Urothelium cell line (cell line): ENCODE results near the gene ARHGAP36.

Experiments
- DNase-seq: peaks from one replicate; pipeline ENCODE4 v3.0.0; 2011; ENCODE audit warnings: low spot score, mixed read lengths
- FAIRE-seq: peaks from 2 replicates; lab custom pipeline; 2011; peaks lifted over from hg19 to GRCh38; lab: Jason Lieb, UNC

Gene ARHGAP36

GRCh38 chrX:131058136-131058868, at the start of gene ARHGAP36:
ARHGAP36 (plus strand) TSS chrX:131058346; CDS start chrX:131081666, 23,320 bp downstream.
- DNase-seq: no peak
- FAIRE-seq: no peak

GRCh38 chrX:131010186-131010585, 48.0 kb upstream of the ARHGAP36 start:
- no peak for DNase-seq
- no peak for FAIRE-seq

- DNase-seq: no peak
- FAIRE-seq: no peak
Observed at GRCh38 chrX:131025336-131025735, 32.8 kb upstream of the ARHGAP36 start.

- DNase-seq (no peak), FAIRE-seq (no peak)
Observed at GRCh38 chrX:131032354-131033230, 25.6 kb upstream of the ARHGAP36 start.

GRCh38 chrX:131034063-131034462, 24.1 kb upstream of the ARHGAP36 start:
- DNase-seq (no peak), FAIRE-seq (no peak)

GRCh38 chrX:131040781-131041180, 17.4 kb upstream of the ARHGAP36 start:
- no peak for FAIRE-seq

GRCh38 chrX:131041667-131042066, 16.5 kb upstream of the ARHGAP36 start:
- no peak for FAIRE-seq
- DNase-seq: no peak

More at GRCh38 chrX:131040781-131041180, 17.4 kb upstream of the ARHGAP36 start:
- no peak for DNase-seq

GRCh38 chrX:131045726-131046125, 12.4 kb upstream of the ARHGAP36 start:
- FAIRE-seq (no peak), DNase-seq (no peak)

- FAIRE-seq: no peak
Observed at GRCh38 chrX:131046596-131046995, 11.6 kb upstream of the ARHGAP36 start.

GRCh38 chrX:131047180-131047579, 11.0 kb upstream of the ARHGAP36 start:
- no peak for FAIRE-seq
- DNase-seq: no peak

More at GRCh38 chrX:131046596-131046995, 11.6 kb upstream of the ARHGAP36 start:
- DNase-seq: no peak

- DNase-seq (no peak), FAIRE-seq (no peak)
Observed at GRCh38 chrX:131053076-131053475, 5.1 kb upstream of the ARHGAP36 start.

- FAIRE-seq: no peak
- DNase-seq: no peak
Observed at GRCh38 chrX:131054906-131055305, 3.2 kb upstream of the ARHGAP36 start.

GRCh38 chrX:131057706-131058105, 440 bp upstream of the ARHGAP36 start:
- FAIRE-seq (no peak), DNase-seq (no peak)

GRCh38 chrX:131059246-131059645, 1.1 kb downstream of the ARHGAP36 start:
- no peak for DNase-seq
- FAIRE-seq: no peak

- DNase-seq: no peak
- no peak for FAIRE-seq
Observed at GRCh38 chrX:131060147-131060546, 2.0 kb downstream of the ARHGAP36 start.

GRCh38 chrX:131061306-131061705, 3.2 kb downstream of the ARHGAP36 start:
- DNase-seq (no peak), FAIRE-seq (no peak)

- DNase-seq: no peak
Observed at GRCh38 chrX:131063613-131064012, 5.5 kb downstream of the ARHGAP36 start.

GRCh38 chrX:131066237-131066636, 8.1 kb downstream of the ARHGAP36 start:
- DNase-seq (no peak), FAIRE-seq (no peak)

More at GRCh38 chrX:131063613-131064012, 5.5 kb downstream of the ARHGAP36 start:
- no peak for FAIRE-seq

- FAIRE-seq (no peak), DNase-seq (no peak)
Observed at GRCh38 chrX:131067216-131067615, 9.1 kb downstream of the ARHGAP36 start.

- no peak for DNase-seq
Observed at GRCh38 chrX:131067846-131068745, 9.9 kb downstream of the ARHGAP36 start.

More at GRCh38 chrX:131067846-131068745, 9.9 kb downstream of the ARHGAP36 start:
- FAIRE-seq: no peak
